Hepatic stellate cell (primary cell): ENCODE data around the gene PPP4R1.
"Not testable (repeated sequence)": the region's sequence is repeated elsewhere in the genome, so short reads cannot be mapped to it uniquely, and the experiment has no call there.

Experiments
- DNase-seq: peaks from one replicate; pipeline ENCODE4 v3.0.0; 2011; ENCODE audit warnings: low spot score

PPP4R1 gene

DNA sequence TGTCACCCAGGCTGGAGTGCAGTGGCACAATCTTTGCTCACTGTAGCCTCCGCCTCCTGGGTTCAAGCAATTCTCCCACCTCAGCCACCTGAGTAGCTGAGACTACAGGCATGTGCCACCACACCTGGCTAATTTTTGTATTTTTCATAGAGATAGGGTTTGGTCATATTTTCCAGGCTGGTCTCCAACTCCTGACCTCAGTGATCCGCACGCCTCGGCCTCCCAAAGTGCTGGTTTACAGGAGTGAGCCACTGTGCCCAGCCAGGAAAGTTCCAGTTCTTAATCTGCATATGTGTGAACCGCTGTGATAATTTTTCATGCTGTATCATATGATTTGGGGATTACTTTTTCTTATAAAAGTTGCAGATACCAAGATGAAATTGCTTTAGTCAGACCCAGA, 14.6 kb upstream of the PPP4R1 start:
- no peak for DNase-seq

DNA sequence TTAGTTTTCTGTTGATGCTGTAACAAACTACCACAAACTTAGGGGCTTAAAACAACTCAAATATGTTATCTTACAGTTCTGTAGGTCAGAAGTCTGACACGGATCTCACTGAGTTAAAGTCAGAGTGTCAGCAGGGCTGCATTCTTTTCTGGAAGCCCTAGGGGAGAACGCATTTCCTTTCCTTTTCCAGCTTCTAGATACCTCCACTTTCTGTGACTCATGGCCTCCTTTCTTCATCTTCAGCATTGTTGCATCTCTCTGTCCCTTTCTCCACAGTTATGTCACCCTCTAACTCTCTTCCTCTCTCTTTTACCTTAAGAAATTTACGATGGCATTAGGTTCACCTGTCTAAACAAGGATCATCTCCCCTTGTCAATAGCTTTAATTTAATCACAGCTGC, 13.3 kb upstream of the PPP4R1 start:
- no peak for DNase-seq

DNA sequence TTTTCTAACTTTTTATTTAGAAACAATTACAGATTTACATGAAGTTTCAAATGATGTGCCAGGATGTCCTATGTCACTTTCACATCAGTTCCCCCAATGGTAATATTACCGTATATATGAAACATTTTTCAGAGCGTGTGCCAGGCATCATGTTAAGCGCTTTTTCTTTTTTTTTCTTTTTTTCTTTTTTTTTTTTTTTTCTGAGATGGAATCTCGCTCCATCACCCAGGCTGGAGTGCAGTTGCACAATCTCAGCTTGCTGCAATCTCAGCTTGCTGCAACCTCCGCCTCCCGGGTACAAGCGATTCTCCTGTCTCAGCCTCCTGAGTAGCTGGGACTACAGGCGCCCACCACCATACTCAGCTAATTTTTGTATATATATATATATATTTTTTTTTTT, 5.6 kb upstream of the PPP4R1 start:
- DNase-seq = no peak

DNA sequence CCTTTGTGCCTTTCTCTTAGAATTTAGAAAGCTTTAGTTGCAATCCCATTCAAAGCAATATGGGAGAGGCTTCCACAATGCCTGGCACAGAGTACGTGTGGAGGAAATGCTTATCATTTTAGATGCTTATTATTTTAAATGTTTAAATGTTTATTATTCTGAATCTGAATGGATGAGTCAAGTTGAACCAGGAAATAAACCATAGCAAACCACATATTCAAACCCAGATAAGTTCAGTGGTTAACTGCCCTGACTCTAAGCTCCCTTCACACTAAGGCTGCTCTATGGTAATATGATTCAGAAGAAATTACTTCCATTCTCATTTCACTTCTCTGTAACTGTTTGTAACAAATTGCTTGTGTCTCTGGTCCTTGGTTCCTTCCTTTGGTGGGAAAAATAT, 5.2 kb upstream of the PPP4R1 start:
- peak; percentile 62 for DNase-seq

GRCh38 chr18:9619056-9619455, 4.7 kb upstream of the PPP4R1 start:
- no peak for DNase-seq

- DNase-seq = no peak
These were observed 2.7 kb upstream of the PPP4R1 start for GRCh38 chr18:9617006-9617542.

DNA sequence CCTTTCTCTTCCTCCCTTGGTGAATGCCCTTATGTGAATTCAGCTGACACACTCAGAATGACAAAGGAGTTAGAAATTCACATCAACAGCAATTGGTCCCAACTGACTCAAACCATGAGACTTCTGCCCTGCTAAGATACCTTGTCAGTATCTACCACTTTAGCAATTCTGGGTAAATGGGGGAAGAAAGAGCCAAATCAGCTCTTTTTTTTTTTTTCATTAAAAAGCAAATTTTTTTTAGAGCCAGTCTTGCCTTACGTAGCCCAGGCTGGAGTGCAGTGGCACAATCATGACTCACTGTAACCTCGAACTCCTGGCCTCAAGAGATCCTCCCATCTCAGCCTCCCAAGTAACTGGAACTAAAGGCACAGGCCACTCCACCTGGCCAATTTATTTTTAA, 1.7 kb upstream of the PPP4R1 start:
- peak; percentile 30 for DNase-seq

GRCh38 chr18:9615280-9615797, 980 bp upstream of the PPP4R1 start:
- no peak for DNase-seq

DNA sequence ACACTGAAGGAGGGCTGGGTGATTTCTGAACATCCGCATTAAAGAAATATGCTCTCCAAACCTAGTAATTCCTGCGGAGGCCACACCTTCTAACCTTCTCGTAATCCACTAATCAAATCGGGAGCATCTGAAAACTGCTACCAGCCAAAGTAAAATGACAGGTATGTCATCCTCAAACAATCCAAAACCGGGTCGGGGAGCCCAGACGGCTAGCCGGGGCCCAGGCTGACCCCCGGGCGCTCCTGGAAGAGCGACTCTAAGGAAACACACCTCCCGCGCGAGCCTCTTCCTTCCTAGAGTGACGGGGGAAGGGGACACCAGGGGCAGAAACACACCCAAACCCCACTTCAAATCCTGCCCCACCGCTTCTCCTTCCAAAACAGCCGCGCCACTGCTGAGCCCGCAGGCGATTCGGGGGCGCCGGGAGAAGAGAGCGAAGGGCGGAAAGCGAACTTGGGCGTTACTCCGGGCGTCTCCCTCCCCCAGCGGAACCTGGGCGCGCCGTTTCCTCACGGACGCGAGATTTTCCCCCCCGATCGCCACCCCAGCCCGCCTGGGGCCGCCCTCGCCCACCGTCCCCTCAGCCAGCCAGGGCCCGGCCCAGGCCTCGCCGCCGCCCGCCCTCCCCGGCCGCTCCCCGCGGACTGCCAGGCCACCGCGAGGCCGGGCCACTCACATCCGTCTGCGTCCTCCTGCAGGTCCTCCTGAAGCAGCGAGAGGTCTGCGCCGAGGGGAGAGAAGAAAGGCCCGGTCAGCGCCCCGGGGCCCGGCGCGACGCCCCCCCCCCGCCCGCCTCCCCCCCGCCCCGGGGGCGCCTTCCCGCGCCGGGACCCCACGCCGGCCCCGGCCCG, 584 bp downstream of the PPP4R1 start:
- DNase-seq = peak; percentile 52

DNA sequence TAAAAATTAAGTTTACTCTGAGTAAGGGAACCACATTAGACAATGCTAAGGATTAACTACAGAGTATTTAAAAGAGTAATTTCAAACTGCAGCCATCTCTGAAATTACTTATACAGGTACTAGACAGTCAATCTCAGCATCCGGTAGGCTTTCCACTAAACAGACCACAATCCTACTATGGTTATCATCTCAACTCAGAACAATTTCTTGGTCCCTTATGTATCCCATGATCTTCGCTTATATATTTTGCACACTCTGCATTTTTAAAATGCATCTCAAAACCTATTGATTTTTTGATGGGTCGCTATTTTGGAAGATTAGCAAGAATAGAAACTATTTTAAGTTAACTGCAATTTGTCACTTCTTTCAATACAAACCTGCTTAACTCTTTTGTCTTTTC, 1.4 kb downstream of the PPP4R1 start:
- no peak for DNase-seq

DNA sequence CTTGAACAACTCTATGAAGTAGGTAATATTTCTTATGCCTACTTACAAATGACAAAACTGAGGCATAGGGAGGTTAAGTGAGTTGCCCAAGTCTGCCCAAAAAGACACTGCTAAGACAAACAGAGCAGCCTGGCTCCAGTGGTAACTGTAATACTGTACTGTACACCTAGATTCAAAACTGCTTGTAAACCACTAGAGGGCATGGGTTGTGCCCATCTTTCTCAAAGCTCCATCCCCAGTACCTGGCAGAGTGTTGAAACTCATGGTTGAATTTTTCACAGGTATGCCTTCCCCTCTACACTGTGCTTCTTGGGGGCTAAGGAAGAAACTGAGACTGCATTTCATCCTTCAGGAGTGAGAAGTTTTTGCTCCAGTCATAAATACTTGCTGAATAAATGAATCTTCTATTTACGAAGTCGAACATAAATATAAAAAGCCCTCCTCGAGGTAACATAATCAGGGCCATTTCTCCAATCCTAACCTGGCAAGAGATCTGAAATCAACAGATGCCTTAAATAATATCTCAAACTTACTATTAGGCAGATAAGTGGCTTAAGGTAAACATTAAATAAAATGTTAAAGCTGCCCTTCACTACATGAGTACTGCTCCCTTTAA, 2.0 kb downstream of the PPP4R1 start:
- peak; percentile 44 for DNase-seq

- no peak for DNase-seq
These were observed 5.2 kb downstream of the PPP4R1 start for GRCh38 chr18:9609190-9609589.

GRCh38 chr18:9608728-9609127, 5.6 kb downstream of the PPP4R1 start:
- DNase-seq = no peak

DNA sequence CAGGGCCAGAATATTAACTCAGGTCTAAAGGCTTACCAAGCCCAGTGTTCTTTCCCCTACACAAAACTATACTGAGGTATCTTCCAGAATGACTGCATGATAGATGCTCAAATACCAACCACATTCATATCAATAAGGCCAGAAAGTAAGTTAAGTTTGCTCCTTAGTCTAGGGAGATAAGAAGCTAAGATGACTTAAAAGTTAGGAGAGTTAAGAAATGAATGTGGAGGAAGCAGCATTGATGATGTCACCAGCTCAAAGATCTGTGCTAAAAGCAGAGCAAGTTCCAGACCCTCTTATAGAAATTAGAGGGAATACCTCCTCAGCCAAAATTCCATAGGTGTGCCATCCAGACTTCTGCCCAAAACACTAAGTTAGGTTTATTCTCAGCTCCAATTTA, 6.1 kb downstream of the PPP4R1 start:
- DNase-seq = no peak

DNA sequence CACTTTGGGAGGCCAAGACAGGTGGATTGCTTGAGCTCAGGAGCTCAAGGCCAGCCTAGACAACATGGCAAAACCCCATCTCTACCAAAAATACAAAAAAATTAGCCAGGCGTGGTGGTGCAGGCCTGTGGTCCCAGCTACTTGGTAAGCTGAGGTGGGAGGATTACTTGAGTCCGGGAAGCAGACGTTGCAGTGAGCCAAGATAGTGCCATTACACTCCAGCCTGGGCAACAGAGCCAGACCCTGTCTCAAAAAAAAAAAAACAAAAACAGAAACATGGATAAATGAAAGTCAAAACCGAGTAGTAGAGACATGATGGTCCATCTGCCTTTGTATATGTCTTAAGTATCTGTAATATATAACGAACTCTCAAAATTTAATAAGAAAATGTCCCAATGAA, 7.2 kb downstream of the PPP4R1 start:
- DNase-seq = not testable (repeated sequence)

DNA sequence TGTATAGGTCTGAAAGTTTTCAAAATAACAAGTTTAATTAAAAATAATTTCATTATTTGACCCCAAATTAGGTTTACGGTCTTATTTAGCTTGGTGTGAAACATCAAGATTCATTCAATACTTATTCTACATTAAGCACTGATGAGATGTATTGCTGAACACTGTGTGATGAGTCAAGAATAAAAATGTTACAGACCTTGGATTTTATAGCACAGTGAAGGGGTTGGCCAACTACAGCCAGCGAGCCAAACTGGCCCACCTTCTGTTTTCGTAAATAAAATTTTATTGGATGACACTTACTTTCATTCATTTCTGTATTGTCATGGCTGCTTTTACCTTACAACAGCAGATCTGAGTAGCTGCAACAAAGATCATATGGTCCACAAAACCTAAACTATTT, 8.3 kb downstream of the PPP4R1 start:
- DNase-seq = no peak

GRCh38 chr18:9604348-9604747, 10.0 kb downstream of the PPP4R1 start:
- no peak for DNase-seq

DNA sequence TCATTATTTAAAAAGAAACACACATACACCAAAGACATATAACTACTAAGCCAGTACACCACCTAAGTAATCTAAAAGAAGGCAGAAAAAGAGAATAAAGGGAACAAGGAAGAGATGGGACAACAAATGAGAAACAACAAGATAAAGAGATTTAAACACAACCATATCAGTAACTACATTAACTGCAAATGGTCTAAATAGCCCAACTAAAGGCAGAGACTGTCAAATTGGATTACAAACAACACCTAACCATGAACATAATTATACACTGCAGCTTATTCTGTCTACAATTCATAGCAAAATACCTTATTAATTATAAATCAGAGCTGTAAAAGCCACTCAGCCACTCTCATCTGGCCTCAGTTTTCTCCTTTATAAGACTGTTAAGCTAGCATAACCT, 15.0 kb downstream of the PPP4R1 start:
- no peak for DNase-seq

DNA sequence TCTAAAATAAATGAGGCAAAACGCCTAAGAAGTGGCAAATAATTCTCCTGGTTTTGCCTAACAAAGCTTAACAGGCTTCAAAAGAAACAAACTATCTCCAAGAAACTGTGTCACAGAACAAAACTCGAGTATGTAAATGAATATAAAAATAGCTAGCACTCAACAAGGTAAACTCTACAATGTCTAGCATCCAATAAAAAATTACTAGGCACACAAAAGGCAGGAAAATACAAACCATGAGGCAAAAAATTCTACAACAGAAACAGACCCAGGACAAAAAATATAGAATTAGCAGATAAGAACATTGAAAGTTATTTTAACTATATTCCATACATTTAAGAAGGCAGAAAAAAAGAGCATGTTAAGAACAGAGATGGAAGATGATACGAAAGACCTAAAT, 16.8 kb downstream of the PPP4R1 start:
- DNase-seq = no peak

- no peak for DNase-seq
These were observed 17.4 kb downstream of the PPP4R1 start for GRCh38 chr18:9596843-9597526.

DNA sequence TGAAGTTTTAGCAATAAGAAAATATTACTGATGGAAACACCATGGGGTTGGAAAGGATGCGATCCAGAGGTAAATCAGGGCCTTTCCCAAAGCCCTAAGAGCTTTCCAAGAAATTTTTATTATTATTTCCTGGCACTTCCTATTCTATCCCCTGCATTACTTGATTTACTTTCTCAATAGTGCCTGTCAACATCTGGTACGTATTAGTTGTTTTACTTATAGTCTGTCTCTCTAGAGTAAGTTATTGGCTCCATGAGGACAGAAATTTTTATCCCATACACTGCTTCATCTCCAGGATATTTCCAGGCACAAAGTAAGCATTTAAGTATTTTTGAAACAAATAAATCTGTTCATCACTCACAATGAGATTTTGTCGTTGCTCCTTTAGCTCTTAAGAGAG, 18.1 kb downstream of the PPP4R1 start:
- no peak for DNase-seq

DNA sequence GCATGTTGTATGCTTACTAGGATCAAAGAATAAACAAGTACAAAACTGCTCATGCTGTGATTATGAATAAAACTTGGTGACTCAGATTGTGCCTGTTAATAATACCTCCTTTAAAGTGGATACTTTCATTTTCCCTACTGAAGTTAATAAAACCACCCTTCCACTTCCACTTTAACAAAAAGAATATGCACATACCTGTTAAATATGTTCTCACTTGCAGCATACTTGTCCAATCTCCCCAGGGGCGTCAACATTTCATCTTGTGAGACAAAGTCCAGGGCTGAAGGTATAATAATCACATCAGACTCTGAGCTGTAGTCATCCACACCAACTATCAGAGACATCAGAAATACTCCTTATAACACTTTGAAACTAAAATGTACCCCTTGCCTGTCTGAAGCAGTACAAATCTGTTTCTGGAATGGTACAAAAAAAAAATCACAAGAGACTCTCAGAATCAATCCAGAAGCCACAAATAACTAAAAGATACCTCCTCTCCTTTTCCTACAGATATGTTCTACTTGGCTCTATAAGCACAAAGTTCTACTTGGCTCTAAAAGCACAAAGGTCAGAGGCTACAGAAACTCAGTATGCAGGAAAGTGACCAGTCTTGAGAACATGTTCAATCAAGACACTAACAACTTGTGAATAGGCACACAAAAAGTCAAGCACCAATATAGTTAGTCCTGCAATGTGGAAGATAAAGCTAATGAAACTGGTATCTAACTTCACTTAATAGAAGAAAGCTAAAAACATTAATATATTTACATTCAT, 19.3 kb downstream of the PPP4R1 start:
- DNase-seq = no peak
